ENCODE data around the gene MAG.

DNA sequence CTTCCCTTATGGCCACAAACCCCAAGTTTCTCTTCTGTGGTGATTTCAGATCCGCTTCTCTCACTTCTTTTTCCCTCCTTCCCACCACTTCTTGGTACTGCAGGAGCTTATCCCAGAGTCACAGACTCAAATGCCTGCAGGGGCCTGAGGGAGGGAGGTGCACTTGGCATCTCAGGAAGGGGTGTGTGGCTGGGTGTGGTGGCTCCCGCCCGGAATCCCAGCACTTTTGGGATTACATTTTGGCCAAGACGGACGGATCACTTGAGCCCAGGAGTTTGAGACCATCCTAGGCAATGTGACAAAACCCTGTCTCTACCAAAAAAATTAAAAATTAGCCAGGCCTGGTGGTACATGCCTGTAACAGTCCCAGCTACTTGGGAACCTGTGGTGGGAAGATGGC lies 17.6 kb upstream of the MAG start:
- TF ChIP-seq POLR2A (IDR thresholded peaks at IDR 0.05): no peak
- TF ChIP-seq, protein P1, sequence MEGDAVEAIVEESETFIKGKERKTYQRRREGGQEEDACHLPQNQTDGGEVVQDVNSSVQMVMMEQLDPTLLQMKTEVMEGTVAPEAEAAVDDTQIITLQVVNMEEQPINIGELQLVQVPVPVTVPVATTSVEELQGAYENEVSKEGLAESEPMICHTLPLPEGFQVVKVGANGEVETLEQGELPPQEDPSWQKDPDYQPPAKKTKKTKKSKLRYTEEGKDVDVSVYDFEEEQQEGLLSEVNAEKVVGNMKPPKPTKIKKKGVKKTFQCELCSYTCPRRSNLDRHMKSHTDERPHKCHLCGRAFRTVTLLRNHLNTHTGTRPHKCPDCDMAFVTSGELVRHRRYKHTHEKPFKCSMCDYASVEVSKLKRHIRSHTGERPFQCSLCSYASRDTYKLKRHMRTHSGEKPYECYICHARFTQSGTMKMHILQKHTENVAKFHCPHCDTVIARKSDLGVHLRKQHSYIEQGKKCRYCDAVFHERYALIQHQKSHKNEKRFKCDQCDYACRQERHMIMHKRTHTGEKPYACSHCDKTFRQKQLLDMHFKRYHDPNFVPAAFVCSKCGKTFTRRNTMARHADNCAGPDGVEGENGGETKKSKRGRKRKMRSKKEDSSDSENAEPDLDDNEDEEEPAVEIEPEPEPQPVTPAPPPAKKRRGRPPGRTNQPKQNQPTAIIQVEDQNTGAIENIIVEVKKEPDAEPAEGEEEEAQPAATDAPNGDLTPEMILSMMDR (IDR thresholded peaks at IDR 0.05): no peak

Data from thyroid gland (tissue), 4 donors.